HFFc6 (cell line): ENCODE data around the gene LRG1. TPM values are rescaled to one million over a fixed set of nuclear protein-coding genes. Genes with fewer than 3 reads are reported as not detected.

ENCODE experiments used
- DNase-seq: peaks from one replicate; pipeline ENCODE4 v3.0.0-alpha.2; 2018
- H3K27ac Mint-ChIP-seq: 2 replicates; pipeline ENCODE4 v1.8.0; 2020; ENCODE audit warnings: mild to moderate bottlenecking, mixed read lengths
- H3K27me3 Mint-ChIP-seq: 2 replicates; pipeline ENCODE4 v1.8.0; 2021; ENCODE audit warnings: mild to moderate bottlenecking, moderate library complexity, mixed read lengths; ENCODE audit not compliant: insufficient read depth
- H3K36me3 Mint-ChIP-seq: 2 replicates; pipeline ENCODE4 v1.8.0; 2021; ENCODE audit warnings: low read depth, mixed read lengths
- H3K4me1 Mint-ChIP-seq: 2 replicates; pipeline ENCODE4 v1.8.0; 2020; ENCODE audit warnings: low read depth, mixed read lengths
- H3K4me3 Mint-ChIP-seq: 2 replicates; pipeline ENCODE4 v1.8.0; 2020; ENCODE audit warnings: mild to moderate bottlenecking, moderate library complexity, mixed read lengths
- H3K9me3 Mint-ChIP-seq: 2 replicates; pipeline ENCODE4 v1.8.0; 2020; ENCODE audit warnings: mild to moderate bottlenecking, mixed read lengths
- CTCF ChIP-seq: fragments of 200-600 bp; sonication (generic); IDR thresholded peaks from 2 replicates; pipeline ENCODE4 v1.5.0; 2021; ENCODE audit warnings: antibody characterized with exemption, mild to moderate bottlenecking
- total RNA-seq, 6 experiments: library from RNA; stranded (reverse); fragmentation: NEBNext Ultra II Directional; extraction: Animal tissue kit (Norgen Biotek cat#: 25700); gene quantifications; 2 replicates in 1 of 6; 3 replicates in 5 of 6; pipeline ENCODE4 v1.2.3, GENCODE V29; 2021

LRG1 gene
- total RNA-seq, 6 experiments from 2014 or later = not detected

- H3K36me3 Mint-ChIP-seq = no peaks in the 10 kb centered on the region
- H3K9me3 Mint-ChIP-seq = no peaks in the 10 kb centered on the region
- DNase-seq = no peak
- TF ChIP-seq CTCF = no peak
- H3K27me3 Mint-ChIP-seq = peaks cover 9% of the 10 kb centered on the region
- H3K27ac Mint-ChIP-seq = no peak overlapping the region
- 0 out of 2 replicates have a peak, but pooled peaks cover 6% of the 10 kb centered on the region for H3K4me1 Mint-ChIP-seq
- no peak overlapping the region for H3K4me3 Mint-ChIP-seq
Observed at GRCh38 chr19:4519172-4519496, 20.7 kb downstream of the LRG1 start.

DNA sequence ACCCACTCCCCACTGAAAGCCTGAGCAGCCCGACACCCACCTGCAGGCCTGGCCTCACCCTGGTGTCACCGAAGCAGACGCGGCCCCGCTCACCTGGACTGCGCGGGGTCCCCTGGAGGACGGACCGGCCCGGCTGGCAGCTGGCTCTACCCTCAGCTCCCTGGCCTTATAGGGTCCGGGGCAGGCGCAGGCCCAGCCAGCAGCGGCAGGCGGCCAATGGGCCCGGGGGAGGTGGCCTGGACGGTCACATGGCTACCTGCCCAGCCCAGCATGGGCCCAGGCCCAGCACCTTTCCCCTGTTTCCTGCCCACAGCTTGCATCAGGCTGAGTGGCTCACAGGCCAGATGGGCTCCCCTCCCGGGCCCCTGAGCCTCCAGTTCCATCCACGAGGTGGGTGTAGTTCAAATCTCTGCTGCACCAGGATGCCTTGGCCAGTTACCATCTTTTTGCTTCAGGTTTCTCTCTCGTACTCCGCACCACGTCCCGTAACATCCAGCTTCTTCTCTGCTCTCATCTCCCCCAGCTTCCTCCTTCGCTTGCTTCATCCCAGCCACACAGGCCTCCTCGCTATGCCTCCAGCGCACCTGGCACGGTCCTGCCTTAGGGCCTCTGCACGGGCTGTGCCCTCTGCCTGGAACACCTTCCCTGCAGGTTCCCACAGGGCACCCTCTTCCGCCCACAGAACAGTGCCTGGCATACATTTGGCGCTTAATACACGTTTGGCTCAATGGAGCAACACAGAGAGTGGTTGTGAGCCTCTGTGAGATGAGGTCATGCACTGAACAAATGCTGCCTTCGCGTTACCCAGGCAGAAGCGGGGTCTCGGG, 21.3 kb downstream of the LRG1 start, which contains the start of gene PLIN4:
PLIN4 (minus strand) TSS at position 142 of the 827 bp plus-strand sequence. CDS start 214 bp downstream, outside the sequence.
- Mint-ChIP-seq H3K4me1 (0 out of 2 replicates have a peak, but pooled peaks cover 6% of the 10 kb centered on the region), H3K27ac (no peak within 1 kb of the TSS), H3K27me3 (peaks cover 14% of the 10 kb centered on the region), H3K4me3 (no peak within 1 kb of the TSS), H3K9me3 (no peaks in the 10 kb centered on the region), H3K36me3 (no peaks in the 10 kb centered on the region)
- no peak for TF ChIP-seq CTCF
- no peak for DNase-seq

DNA sequence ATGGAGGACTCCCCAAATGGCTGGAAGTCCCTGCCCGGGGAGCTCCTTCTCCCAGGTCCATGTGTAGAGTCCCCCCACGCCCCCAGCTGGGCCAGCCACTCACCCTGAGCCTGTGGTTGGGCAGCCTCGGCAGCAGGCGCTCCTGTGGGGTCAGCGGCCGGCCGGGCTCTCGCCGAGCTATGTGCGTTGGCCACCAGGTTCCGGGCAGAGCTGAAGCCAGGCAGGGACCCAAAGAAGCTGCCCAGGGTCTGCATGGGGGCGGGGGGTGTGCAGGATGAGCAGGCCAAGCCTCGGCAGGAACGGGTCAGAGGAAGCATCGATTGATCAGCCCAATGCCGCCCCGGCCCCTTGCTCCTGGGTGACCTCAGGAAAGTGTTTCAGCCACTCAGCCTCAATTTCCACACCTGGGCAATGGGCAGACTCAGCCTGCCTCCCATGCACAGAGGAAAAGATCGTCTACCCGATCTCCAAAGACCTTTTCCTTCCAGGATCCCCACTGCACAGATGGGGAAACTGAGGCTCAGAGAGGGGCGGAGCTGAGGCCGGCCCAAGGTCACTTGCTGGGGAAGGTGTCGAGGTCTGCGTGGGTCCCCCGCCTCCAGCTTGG, 22.3 kb downstream of the LRG1 start:
- no peak overlapping the region for H3K4me3 Mint-ChIP-seq
- H3K27me3 Mint-ChIP-seq = peaks cover 14% of the 10 kb centered on the region
- H3K9me3 Mint-ChIP-seq = no peaks in the 10 kb centered on the region
- DNase-seq = no peak
- no peaks in the 10 kb centered on the region for H3K36me3 Mint-ChIP-seq
- no peak overlapping the region for H3K27ac Mint-ChIP-seq
- H3K4me1 Mint-ChIP-seq = 0 out of 2 replicates have a peak, but pooled peaks cover 6% of the 10 kb centered on the region
- TF ChIP-seq CTCF = no peak

DNA sequence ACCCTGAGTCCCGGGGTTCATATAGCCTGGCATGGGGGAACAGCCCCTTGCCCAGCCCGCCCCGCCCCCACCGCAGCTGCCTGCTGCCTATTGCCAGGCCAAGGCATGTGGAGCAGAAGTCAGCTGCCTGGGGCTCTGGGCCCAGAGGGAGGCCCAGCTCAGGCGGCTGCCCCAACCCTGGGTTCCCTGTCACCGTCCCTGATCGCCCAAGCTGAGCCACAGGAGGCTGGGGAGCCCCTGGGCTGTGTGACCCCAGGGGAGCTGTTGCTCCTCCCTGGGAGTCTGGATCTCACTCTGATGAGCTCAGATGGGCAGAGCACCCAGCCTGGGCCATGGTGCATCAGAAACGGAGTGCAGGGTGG, 22.9 kb downstream of the LRG1 start:
- Mint-ChIP-seq H3K4me1 (0 out of 2 replicates have a peak, but pooled peaks cover 6% of the 10 kb centered on the region), H3K36me3 (no peaks in the 10 kb centered on the region), H3K4me3 (no peak overlapping the region), H3K9me3 (no peaks in the 10 kb centered on the region), H3K27ac (no peak overlapping the region), H3K27me3 (peaks cover 14% of the 10 kb centered on the region)
- no peak for DNase-seq
- no peak for TF ChIP-seq CTCF

DNA sequence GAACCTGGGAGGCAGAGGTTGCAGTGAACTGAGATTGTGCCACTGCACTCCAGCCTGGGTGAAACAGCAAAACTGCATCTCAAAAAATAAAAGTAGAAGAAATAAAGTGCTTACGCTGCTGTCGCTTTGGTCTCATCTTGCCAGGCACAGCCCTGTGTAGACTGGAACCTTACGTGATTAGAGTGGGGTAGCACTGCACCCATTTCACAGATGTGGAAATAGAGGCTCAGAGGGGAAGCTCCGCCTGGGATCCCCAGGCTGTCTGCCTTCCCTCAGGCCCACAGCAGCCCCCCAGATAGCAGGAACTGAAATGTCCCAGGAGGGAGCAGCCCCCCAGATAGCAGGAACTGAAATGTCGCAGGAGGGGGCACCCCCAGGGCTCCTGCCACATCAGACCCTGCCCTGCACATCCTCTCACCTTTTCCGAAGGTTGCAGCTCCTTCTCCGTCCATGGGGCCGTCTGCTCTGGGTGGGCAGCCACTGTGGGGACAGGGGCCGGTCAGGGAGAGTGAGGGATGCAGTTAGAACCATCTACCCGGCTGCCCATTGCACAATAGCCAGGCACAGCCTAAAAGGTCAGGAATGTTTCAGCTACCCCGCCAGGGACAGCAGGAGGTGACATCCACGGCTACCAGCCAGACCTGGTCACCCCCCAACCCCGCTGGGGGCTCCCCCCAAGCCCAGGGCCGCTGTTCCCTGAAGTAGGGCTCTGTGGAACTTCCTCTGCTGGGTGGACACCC, 23.5 kb downstream of the LRG1 start:
- no peak overlapping the region for H3K27ac Mint-ChIP-seq
- TF ChIP-seq CTCF = no peak
- H3K27me3 Mint-ChIP-seq = peaks cover 9% of the 10 kb centered on the region
- H3K9me3 Mint-ChIP-seq = no peaks in the 10 kb centered on the region
- H3K4me1 Mint-ChIP-seq = 0 out of 2 replicates have a peak, but pooled peaks cover 3% of the 10 kb centered on the region
- no peak for DNase-seq
- no peak overlapping the region for H3K4me3 Mint-ChIP-seq
- no peaks in the 10 kb centered on the region for H3K36me3 Mint-ChIP-seq
